WTC11 (cell line): Measurements from ENCODE around the gene OSM.

ENCODE experiments used
- ATF1 ChIP-seq: sonication (generic); formaldehyde crosslinking; IDR thresholded peaks from 2 replicates; pipeline ENCODE4 v1.8.1; 2023; ENCODE audit warnings: mild to moderate bottlenecking, moderate library complexity, missing genetic modification reagents
- CREM ChIP-seq: sonication (generic); formaldehyde crosslinking; IDR thresholded peaks from 2 replicates; pipeline ENCODE4 v1.8.1; 2022; ENCODE audit warnings: mild to moderate bottlenecking, missing genetic modification reagents, moderate library complexity
- ELF4 ChIP-seq: sonication (generic); formaldehyde crosslinking; IDR thresholded peaks from 2 replicates; pipeline ENCODE4 v1.8.1; 2022; ENCODE audit warnings: low read depth, mild to moderate bottlenecking, moderate library complexity, missing genetic modification reagents
- JUN ChIP-seq: sonication (generic); formaldehyde crosslinking; IDR thresholded peaks from 2 replicates; pipeline ENCODE4 v1.8.0; 2023; ENCODE audit warnings: mild to moderate bottlenecking, missing genetic modification reagents
- NR2C2 ChIP-seq: sonication (generic); formaldehyde crosslinking; IDR thresholded peaks from 2 replicates; pipeline ENCODE4 v1.8.0; 2022; ENCODE audit warnings: mild to moderate bottlenecking, missing genetic modification reagents
- TEAD4 ChIP-seq: sonication (generic); formaldehyde crosslinking; IDR thresholded peaks from 2 replicates; pipeline ENCODE4 v1.8.0; 2022; ENCODE audit warnings: mild to moderate bottlenecking, missing genetic modification reagents
- TF ChIP-seq, protein P1 (sequence below): fragments of 200-600 bp; IDR thresholded peaks from 2 replicates; pipeline ENCODE4 v1.8.0; 2022; ENCODE audit warnings: antibody characterized with exemption
- TF ChIP-seq, protein P2 (sequence below): sonication (generic); formaldehyde crosslinking; IDR thresholded peaks from 2 replicates; pipeline ENCODE4 v1.8.0; 2022; ENCODE audit warnings: mild to moderate bottlenecking, missing genetic modification reagents
- TF ChIP-seq, protein P3 (sequence below): sonication (generic); formaldehyde crosslinking; IDR thresholded peaks from 2 replicates; pipeline ENCODE4 v1.8.1; 2022; ENCODE audit warnings: missing genetic modification reagents, borderline replicate concordance
- TF ChIP-seq, protein P4 (sequence below): sonication (generic); formaldehyde crosslinking; IDR thresholded peaks from 2 replicates; pipeline ENCODE4 v1.8.1; 2023; ENCODE audit warnings: mild to moderate bottlenecking, missing genetic modification reagents, moderate library complexity

GRCh38 chr22:30312053-30312452 is 45.4 kb upstream of the OSM start:
- TF ChIP-seq TEAD4 (CRISPR knock-in tag), result no peak
- no peak for TF ChIP-seq JUN (CRISPR knock-in tag)
- TF ChIP-seq ELF4 (CRISPR knock-in tag), result no peak
- TF ChIP-seq, protein P1, sequence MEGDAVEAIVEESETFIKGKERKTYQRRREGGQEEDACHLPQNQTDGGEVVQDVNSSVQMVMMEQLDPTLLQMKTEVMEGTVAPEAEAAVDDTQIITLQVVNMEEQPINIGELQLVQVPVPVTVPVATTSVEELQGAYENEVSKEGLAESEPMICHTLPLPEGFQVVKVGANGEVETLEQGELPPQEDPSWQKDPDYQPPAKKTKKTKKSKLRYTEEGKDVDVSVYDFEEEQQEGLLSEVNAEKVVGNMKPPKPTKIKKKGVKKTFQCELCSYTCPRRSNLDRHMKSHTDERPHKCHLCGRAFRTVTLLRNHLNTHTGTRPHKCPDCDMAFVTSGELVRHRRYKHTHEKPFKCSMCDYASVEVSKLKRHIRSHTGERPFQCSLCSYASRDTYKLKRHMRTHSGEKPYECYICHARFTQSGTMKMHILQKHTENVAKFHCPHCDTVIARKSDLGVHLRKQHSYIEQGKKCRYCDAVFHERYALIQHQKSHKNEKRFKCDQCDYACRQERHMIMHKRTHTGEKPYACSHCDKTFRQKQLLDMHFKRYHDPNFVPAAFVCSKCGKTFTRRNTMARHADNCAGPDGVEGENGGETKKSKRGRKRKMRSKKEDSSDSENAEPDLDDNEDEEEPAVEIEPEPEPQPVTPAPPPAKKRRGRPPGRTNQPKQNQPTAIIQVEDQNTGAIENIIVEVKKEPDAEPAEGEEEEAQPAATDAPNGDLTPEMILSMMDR, result no peak
- TF ChIP-seq CREM (CRISPR knock-in tag), result no peak
- no peak for TF ChIP-seq ATF1 (CRISPR knock-in tag)
- TF ChIP-seq, protein P2, sequence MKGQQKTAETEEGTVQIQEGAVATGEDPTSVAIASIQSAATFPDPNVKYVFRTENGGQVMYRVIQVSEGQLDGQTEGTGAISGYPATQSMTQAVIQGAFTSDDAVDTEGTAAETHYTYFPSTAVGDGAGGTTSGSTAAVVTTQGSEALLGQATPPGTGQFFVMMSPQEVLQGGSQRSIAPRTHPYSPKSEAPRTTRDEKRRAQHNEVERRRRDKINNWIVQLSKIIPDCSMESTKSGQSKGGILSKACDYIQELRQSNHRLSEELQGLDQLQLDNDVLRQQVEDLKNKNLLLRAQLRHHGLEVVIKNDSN (CRISPR knock-in tag), result no peak
- TF ChIP-seq, protein P3, sequence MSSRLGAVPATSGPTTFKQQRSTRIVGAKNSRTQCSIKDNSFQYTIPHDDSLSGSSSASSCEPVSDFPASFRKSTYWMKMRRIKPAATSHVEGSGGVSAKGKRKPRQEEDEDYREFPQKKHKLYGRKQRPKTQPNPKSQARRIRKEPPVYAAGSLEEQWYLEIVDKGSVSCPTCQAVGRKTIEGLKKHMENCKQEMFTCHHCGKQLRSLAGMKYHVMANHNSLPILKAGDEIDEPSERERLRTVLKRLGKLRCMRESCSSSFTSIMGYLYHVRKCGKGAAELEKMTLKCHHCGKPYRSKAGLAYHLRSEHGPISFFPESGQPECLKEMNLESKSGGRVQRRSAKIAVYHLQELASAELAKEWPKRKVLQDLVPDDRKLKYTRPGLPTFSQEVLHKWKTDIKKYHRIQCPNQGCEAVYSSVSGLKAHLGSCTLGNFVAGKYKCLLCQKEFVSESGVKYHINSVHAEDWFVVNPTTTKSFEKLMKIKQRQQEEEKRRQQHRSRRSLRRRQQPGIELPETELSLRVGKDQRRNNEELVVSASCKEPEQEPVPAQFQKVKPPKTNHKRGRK (CRISPR knock-in tag), result no peak
- no peak for TF ChIP-seq NR2C2 (CRISPR knock-in tag)
- TF ChIP-seq, protein P4, sequence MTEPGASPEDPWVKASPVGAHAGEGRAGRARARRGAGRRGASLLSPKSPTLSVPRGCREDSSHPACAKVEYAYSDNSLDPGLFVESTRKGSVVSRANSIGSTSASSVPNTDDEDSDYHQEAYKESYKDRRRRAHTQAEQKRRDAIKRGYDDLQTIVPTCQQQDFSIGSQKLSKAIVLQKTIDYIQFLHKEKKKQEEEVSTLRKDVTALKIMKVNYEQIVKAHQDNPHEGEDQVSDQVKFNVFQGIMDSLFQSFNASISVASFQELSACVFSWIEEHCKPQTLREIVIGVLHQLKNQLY (CRISPR knock-in tag), result no peak
